C4-2B (cell line): ENCODE measurements around the gene AOC1.
"Not testable (repeated sequence)": the region's sequence is repeated elsewhere in the genome, so short reads cannot be mapped to it uniquely, and the experiment has no call there.

Source experiments
- H3K27ac ChIP-seq: fragments of 450-650 bp; 2 replicates; pipeline ENCODE4 v1.5.1; 2017
- CTCF ChIP-seq: fragments of 450-650 bp; conservative IDR thresholded peaks from 2 replicates; pipeline ENCODE4 v1.5.1; 2017; ENCODE audit warnings: mild to moderate bottlenecking
- ZFX ChIP-seq: fragments of 450-650 bp; IDR thresholded peaks from 2 replicates; pipeline ENCODE4 v1.6.1; 2017

The AOC1 gene

GRCh38 chr7:150901160-150902035, 49.1 kb downstream of the AOC1 start:
- no peak overlapping the region for H3K27ac ChIP-seq
- TF ChIP-seq CTCF (no peak), ZFX (no peak)

- TF ChIP-seq CTCF = no peak
- TF ChIP-seq ZFX = no peak
- peak overlapping the region; percentile 72 for H3K27ac ChIP-seq
Measured at GRCh38 chr7:150902078-150903033, 50.0 kb downstream of the AOC1 start.

GRCh38 chr7:150903606-150904005, 51.3 kb downstream of the AOC1 start:
- TF ChIP-seq ZFX (no peak), CTCF (no peak; the same call in 1 of the 2 replicates)
- H3K27ac ChIP-seq = peak overlapping the region; percentile 72

GRCh38 chr7:150904011-150904909, 51.9 kb downstream of the AOC1 start:
- TF ChIP-seq ZFX (no peak), CTCF (no peak)
- H3K27ac ChIP-seq = peak overlapping the region; percentile 72

GRCh38 chr7:150908173-150908572, 55.9 kb downstream of the AOC1 start:
- H3K27ac ChIP-seq = no peak overlapping the region
- TF ChIP-seq ZFX (no peak), CTCF (no peak)

- TF ChIP-seq ZFX (no peak), CTCF (no peak)
- H3K27ac ChIP-seq = no peak overlapping the region
Measured at GRCh38 chr7:150909200-150909995, 57.1 kb downstream of the AOC1 start.

- H3K27ac ChIP-seq = not testable (repeated sequence)
Measured at GRCh38 chr7:150910305-150910995, 58.1 kb downstream of the AOC1 start.
